ENCODE results near the gene FOXP1. TPM values are rescaled to one million over a fixed set of nuclear protein-coding genes. Genes with fewer than 3 reads are reported as not detected.

FOXP1 gene
- total RNA-seq, 1 donor from 2014 or later: 113 TPM

- Mint-ChIP-seq H3K4me1 (ENCODE audit: unreplicated experiment) (peaks cover 5% of the 10 kb centered on the region), H3K9me3 (no peaks in the 10 kb centered on the region), H3K27me3 (no peaks in the 10 kb centered on the region), H3K27ac (no peak overlapping the region), H3K4me3 (no peak overlapping the region), H3K36me3 (peaks cover 23% of the 10 kb centered on the region)
- no peak for TF ChIP-seq CTCF (conservative IDR thresholded peaks at IDR 0.05)
- no peak for DNase-seq (ENCODE audit: extremely low spot score, unreplicated experiment)
Measured at GRCh38 chr3:71351403-71352149, 232.0 kb downstream of the FOXP1 start.

- no peak for TF ChIP-seq CTCF (conservative IDR thresholded peaks at IDR 0.05)
- peaks cover 23% of the 10 kb centered on the region for H3K36me3 Mint-ChIP-seq
- no peak overlapping the region for H3K27ac Mint-ChIP-seq
- H3K27me3 Mint-ChIP-seq: no peaks in the 10 kb centered on the region
- DNase-seq (ENCODE audit: extremely low spot score, unreplicated experiment): no peak
- H3K9me3 Mint-ChIP-seq: no peaks in the 10 kb centered on the region
- H3K4me3 Mint-ChIP-seq: no peak overlapping the region
- H3K4me1 Mint-ChIP-seq (ENCODE audit: unreplicated experiment): peaks cover 7% of the 10 kb centered on the region
Measured at GRCh38 chr3:71350998-71351397, 232.5 kb downstream of the FOXP1 start.

GRCh38 chr3:71348831-71349230 lies 234.7 kb downstream of the FOXP1 start:
- no peak overlapping the region for H3K27ac Mint-ChIP-seq
- H3K9me3 Mint-ChIP-seq: no peaks in the 10 kb centered on the region
- no peak for DNase-seq (ENCODE audit: extremely low spot score, unreplicated experiment)
- H3K27me3 Mint-ChIP-seq: no peaks in the 10 kb centered on the region
- H3K36me3 Mint-ChIP-seq: peaks cover 19% of the 10 kb centered on the region
- TF ChIP-seq CTCF (conservative IDR thresholded peaks at IDR 0.05): no peak
- peaks cover 13% of the 10 kb centered on the region for H3K4me1 Mint-ChIP-seq (ENCODE audit: unreplicated experiment)
- no peak overlapping the region for H3K4me3 Mint-ChIP-seq

GRCh38 chr3:71348001-71348632 lies 235.4 kb downstream of the FOXP1 start:
- Mint-ChIP-seq H3K4me1 (ENCODE audit: unreplicated experiment) (peaks cover 13% of the 10 kb centered on the region), H3K27ac (no peak overlapping the region), H3K4me3 (no peak overlapping the region), H3K27me3 (no peaks in the 10 kb centered on the region), H3K9me3 (no peaks in the 10 kb centered on the region), H3K36me3 (peaks cover 17% of the 10 kb centered on the region)
- no peak for TF ChIP-seq CTCF (conservative IDR thresholded peaks at IDR 0.05)
- no peak for DNase-seq (ENCODE audit: extremely low spot score, unreplicated experiment)

- peaks cover 2% of the 10 kb centered on the region for H3K9me3 Mint-ChIP-seq
- no peak overlapping the region for H3K27ac Mint-ChIP-seq
Measured at GRCh38 chr3:71346061-71346460, 237.5 kb downstream of the FOXP1 start.

More at GRCh38 chr3:71346061-71346460, 237.5 kb downstream of the FOXP1 start:
- Mint-ChIP-seq H3K36me3 (peaks cover 21% of the 10 kb centered on the region), H3K27me3 (no peaks in the 10 kb centered on the region), H3K4me3 (no peak overlapping the region), H3K4me1 (ENCODE audit: unreplicated experiment) (peaks cover 13% of the 10 kb centered on the region)
- DNase-seq (ENCODE audit: extremely low spot score, unreplicated experiment): no peak
- TF ChIP-seq CTCF (conservative IDR thresholded peaks at IDR 0.05): no peak

Data from type B pancreatic cell (in vitro differentiated cells).